ENCODE results near the gene SGCD. TPM values are rescaled to one million over a fixed set of nuclear protein-coding genes. Genes with fewer than 3 reads are reported as not detected.

Gene SGCD
- polyA plus RNA-seq, 1 experiment: 17.0 TPM

GRCh38 chr5:156685481-156685880, 358.5 kb downstream of the SGCD start:
- H3K4me3 ChIP-seq (ENCODE audit: low read depth, low read length): no peak overlapping the region
- CTCF ChIA-PET: no interaction called here
- H3K36me3 ChIP-seq (ENCODE audit: control insufficient read depth, insufficient read depth, low read length): no peaks in the 10 kb centered on the region
- POLR2A ChIA-PET: no interaction called here
- DNase-seq (ENCODE audit: low read depth): no peak
- TF ChIP-seq CTCF (IDR thresholded peaks at IDR 0.05; ENCODE audit: insufficient read depth, low read depth, low read length): no peak
- H3K27me3 ChIP-seq (ENCODE audit: control insufficient read depth, insufficient read depth, low read length): no peaks in the 10 kb centered on the region

DNA sequence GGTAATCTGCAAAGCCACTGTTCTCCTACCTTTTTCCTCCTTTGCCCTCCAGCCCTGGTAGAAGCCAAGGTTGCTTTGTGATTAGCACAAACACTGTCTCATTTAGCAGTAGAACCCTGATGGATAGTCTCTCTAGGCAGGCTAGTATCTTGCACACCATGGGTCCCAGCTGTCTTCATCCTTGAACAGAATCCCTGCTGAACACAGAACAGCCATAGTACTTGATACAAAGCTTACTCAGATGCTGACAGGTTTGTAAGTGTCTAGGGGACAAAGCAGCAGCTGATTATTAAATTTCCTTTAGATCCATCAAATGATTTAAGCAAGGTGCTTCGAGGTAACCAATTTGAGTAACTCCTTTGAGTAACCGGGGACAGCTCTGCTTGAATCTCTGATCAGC, 359.4 kb downstream of the SGCD start:
- ChIA-PET POLR2A (no interaction called here), CTCF (no interaction called here)
- TF ChIP-seq CTCF (IDR thresholded peaks at IDR 0.05; ENCODE audit: insufficient read depth, low read depth, low read length): no peak
- no peak overlapping the region for H3K4me3 ChIP-seq (ENCODE audit: low read depth, low read length)
- no peaks in the 10 kb centered on the region for H3K36me3 ChIP-seq (ENCODE audit: control insufficient read depth, insufficient read depth, low read length)
- no peaks in the 10 kb centered on the region for H3K27me3 ChIP-seq (ENCODE audit: control insufficient read depth, insufficient read depth, low read length)
- DNase-seq (ENCODE audit: low read depth): no peak

DNA sequence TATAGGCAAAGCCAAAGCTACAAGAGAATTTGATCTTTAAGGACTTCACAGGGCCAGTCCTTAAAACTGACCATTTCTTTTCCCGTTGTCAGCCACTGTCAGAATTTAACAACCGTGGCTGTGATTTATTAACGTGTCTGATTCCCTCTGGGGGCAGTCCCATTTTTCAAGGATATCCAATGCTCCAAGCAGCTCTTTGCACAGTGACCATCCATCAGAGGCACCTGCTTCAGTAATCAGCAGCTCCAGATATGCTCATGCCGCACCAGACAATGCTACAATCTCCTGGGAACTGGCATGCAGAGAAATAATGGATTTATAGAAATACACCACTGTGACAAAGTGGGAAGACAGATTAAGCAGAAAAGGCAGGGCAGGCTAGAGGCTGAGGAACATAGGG, 359.8 kb downstream of the SGCD start:
- ChIA-PET CTCF (no interaction called here), POLR2A (interaction anchor here (0.6 kb wide), 1 partner anchor 77 kb away, joined by 5 read pairs; no protein-coding TSS in a partner anchor)
- Histone ChIP-seq H3K36me3 (ENCODE audit: control insufficient read depth, insufficient read depth, low read length) (no peaks in the 10 kb centered on the region), H3K4me3 (ENCODE audit: low read depth, low read length) (no peak overlapping the region), H3K27me3 (ENCODE audit: control insufficient read depth, insufficient read depth, low read length) (no peaks in the 10 kb centered on the region)
- DNase-seq (ENCODE audit: low read depth): no peak
- TF ChIP-seq CTCF (IDR thresholded peaks at IDR 0.05; ENCODE audit: insufficient read depth, low read depth, low read length): no peak

DNA sequence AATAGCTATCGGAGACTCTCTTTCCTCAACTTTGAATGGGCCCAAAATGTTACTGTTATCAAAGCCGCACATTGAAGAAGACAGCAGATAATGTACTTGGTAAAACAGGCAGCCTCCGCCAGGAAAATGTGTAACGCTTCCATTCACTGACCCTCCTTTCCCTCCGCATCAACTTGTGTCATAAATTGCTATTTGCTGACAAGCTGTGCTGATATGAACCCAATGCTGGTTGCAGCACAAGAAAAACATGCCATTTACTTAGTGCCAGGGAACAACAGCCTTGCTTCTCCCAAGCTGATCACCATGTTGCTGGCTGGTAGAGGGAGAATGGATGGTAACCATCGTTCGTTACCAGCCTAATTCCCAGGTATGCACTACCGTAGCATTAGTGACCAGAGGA, 360.6 kb downstream of the SGCD start:
- no peak for TF ChIP-seq CTCF (IDR thresholded peaks at IDR 0.05; ENCODE audit: insufficient read depth, low read depth, low read length)
- H3K27me3 ChIP-seq (ENCODE audit: control insufficient read depth, insufficient read depth, low read length): no peaks in the 10 kb centered on the region
- no peak for DNase-seq (ENCODE audit: low read depth)
- no peaks in the 10 kb centered on the region for H3K36me3 ChIP-seq (ENCODE audit: control insufficient read depth, insufficient read depth, low read length)
- H3K4me3 ChIP-seq (ENCODE audit: low read depth, low read length): no peak overlapping the region
- CTCF ChIA-PET: no interaction called here
- POLR2A ChIA-PET: no interaction called here

GRCh38 chr5:156691572-156691971, 364.6 kb downstream of the SGCD start:
- Histone ChIP-seq H3K4me3 (ENCODE audit: low read depth, low read length) (no peak overlapping the region), H3K36me3 (ENCODE audit: control insufficient read depth, insufficient read depth, low read length) (no peaks in the 10 kb centered on the region), H3K27me3 (ENCODE audit: control insufficient read depth, insufficient read depth, low read length) (no peaks in the 10 kb centered on the region)
- ChIA-PET CTCF (no interaction called here), POLR2A (no interaction called here)
- no peak for TF ChIP-seq CTCF (IDR thresholded peaks at IDR 0.05; ENCODE audit: insufficient read depth, low read depth, low read length)
- DNase-seq (ENCODE audit: low read depth): no peak

Data from BJ (cell line).